Mesendoderm (in vitro differentiated cells): Measurements from ENCODE around the gene YIPF3.

Experiments
- DNase-seq: peaks from one replicate; pipeline ENCODE4 v3.0.0; 2013
- H2AK5ac ChIP-seq: 2 replicates; pipeline ENCODE4 v1.6.1; 2013; ENCODE audit warnings: low read length, inconsistent platforms
- H2BK120ac ChIP-seq: 2 replicates; pipeline ENCODE4 v1.6.1; 2013; ENCODE audit warnings: low read depth, mild to moderate bottlenecking, low read length, moderate library complexity, mixed read lengths
- H2BK15ac ChIP-seq: replicated peaks from 2 replicates; pipeline ENCODE4 v1.6.1; 2013; ENCODE audit warnings: low read depth, mild to moderate bottlenecking, moderate library complexity
- H2BK5ac ChIP-seq: 2 replicates; pipeline ENCODE4 v1.6.1; 2013; ENCODE audit warnings: low read length, inconsistent platforms
- H3K18ac ChIP-seq: 2 replicates; pipeline ENCODE4 v1.6.1; 2013; ENCODE audit warnings: mild to moderate bottlenecking, low read length, mixed read lengths
- H3K23ac ChIP-seq: one replicate; pipeline ENCODE4 v1.6.1; 2013; ENCODE audit warnings: low read length
- H3K27ac ChIP-seq: 2 replicates; pipeline ENCODE4 v1.5.1; 2013; ENCODE audit warnings: low read depth, mild to moderate bottlenecking, inconsistent platforms, low read length, moderate library complexity
- H3K27me3 ChIP-seq: 2 replicates; pipeline ENCODE4 v1.6.1; 2013; ENCODE audit warnings: low read length, control low read depth, mild to moderate bottlenecking, inconsistent platforms; ENCODE audit not compliant: insufficient read depth, poor library complexity
- H3K36me3 ChIP-seq: 2 replicates; pipeline ENCODE4 v1.6.1; 2013; ENCODE audit warnings: low read length, inconsistent platforms; ENCODE audit not compliant: control insufficient read depth, insufficient read depth
- H3K4ac ChIP-seq: one replicate; pipeline ENCODE4 v1.6.1; 2013; ENCODE audit warnings: low read depth, mild to moderate bottlenecking, low read length, moderate library complexity
- H3K4me1 ChIP-seq: 2 replicates; pipeline ENCODE4 v1.6.1; 2013; ENCODE audit warnings: low read depth, low read length, inconsistent platforms; ENCODE audit not compliant: control insufficient read depth
- H3K4me2 ChIP-seq: 2 replicates; pipeline ENCODE4 v1.6.1; 2013; ENCODE audit warnings: low read length
- H3K4me3 ChIP-seq: 2 replicates; pipeline ENCODE4 v1.5.1; 2013; ENCODE audit warnings: mild to moderate bottlenecking, low read length
- H3K56ac ChIP-seq: one replicate; pipeline ENCODE4 v1.6.1; 2013; ENCODE audit warnings: low read length
- H3K79me1 ChIP-seq: 2 replicates; pipeline ENCODE4 v1.6.1; 2013; ENCODE audit warnings: low read length, inconsistent platforms
- H3K79me2 ChIP-seq: 2 replicates; pipeline ENCODE4 v1.6.1; 2013; ENCODE audit warnings: mild to moderate bottlenecking, low read length; ENCODE audit not compliant: control insufficient read depth, insufficient read depth
- H3K9ac ChIP-seq: 2 replicates; pipeline ENCODE4 v1.6.1; 2013; ENCODE audit warnings: low read length, inconsistent platforms
- H4K5ac ChIP-seq: one replicate; pipeline ENCODE4 v1.6.1; 2013; ENCODE audit warnings: low read length
- H4K8ac ChIP-seq: one replicate; pipeline ENCODE4 v1.6.1; 2013; ENCODE audit warnings: low read depth, mild to moderate bottlenecking, control low read depth, low read length, moderate library complexity
- WGBS: extraction: QIAGEN DNeasy Blood & Tissue Kit; methylation state at CpG from one replicate; pipeline ENCODE4 v1.1.7; 2013; ENCODE audit warnings: low lambda C conversion rate, missing lambda C conversion rate; ENCODE audit not compliant: insufficient coverage; ENCODE audit errors: extremely low coverage; 5-methylcytosine and 5-hydroxymethylcytosine counted together

YIPF3 gene

DNA sequence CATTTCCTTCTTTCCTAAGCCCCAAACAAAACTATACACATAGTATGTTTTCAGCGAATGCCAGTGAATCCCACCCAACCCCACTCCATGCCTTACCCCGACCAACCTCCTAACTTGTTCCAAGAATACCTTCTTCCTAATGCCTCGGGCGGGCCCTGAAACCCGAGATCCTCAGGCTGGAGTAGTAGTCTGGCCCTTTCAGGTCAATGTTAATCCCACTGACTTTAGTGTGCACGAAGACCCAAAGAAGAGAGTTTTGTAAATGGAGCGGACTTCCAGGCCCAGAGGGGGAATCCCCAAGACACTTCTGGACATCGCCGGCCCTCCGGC is 394 bp downstream of the YIPF3 start:
- no peak for DNase-seq
- peak overlapping the region; percentile 67 for H4K8ac ChIP-seq
- H3K27ac ChIP-seq, result peak overlapping the region; percentile 18
- peaks cover 5% of the 10 kb centered on the region for H3K4me1 ChIP-seq
- no peak overlapping the region for H2BK120ac ChIP-seq
- H3K9ac ChIP-seq, result peak overlapping the region; percentile 95
- peak overlapping the region; percentile 21 for H3K18ac ChIP-seq
- H2BK5ac ChIP-seq, result no peak overlapping the region
- peak overlapping the region; percentile 8 for H3K4ac ChIP-seq
- H3K23ac ChIP-seq, result peak overlapping the region; percentile 48
- H3K4me2 ChIP-seq, result peak overlapping the region; percentile 82
- H3K36me3 ChIP-seq, result peaks cover 21% of the 10 kb centered on the region
- WGBS, result no CpG with 5 or more reads among the region's 10 CpGs
- H3K79me1 ChIP-seq, result peaks cover 17% of the 10 kb centered on the region
- peaks cover 34% of the 10 kb centered on the region for H3K79me2 ChIP-seq
- no peak overlapping the region for H2AK5ac ChIP-seq
- H2BK15ac ChIP-seq, result no peak overlapping the region
- peak overlapping the region; percentile 95 for H3K56ac ChIP-seq
- H3K4me3 ChIP-seq, result peak overlapping the region; percentile 95
- H4K5ac ChIP-seq, result no peak overlapping the region
- H3K27me3 ChIP-seq, result no peaks in the 10 kb centered on the region

DNA sequence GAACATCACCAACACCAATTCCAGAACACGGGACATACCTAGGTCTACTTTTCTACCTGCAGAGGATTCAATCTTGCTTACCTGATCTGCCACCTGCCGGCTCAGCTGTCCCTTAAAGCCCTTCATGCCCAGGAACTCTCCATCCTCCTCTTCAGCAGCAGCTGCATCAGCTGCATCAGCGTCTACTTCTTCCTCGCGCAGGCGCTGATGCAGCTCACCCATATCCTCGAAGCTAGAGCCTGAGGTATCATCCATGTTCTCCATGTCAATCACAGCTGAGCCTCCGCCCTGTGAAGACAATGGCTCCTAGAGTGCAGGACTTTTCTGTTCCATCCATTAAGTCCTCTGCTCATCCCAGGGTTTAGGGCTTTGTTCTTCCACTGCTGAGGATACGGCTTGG is 918 bp downstream of the YIPF3 start:
- peaks cover 19% of the 10 kb centered on the region for H3K36me3 ChIP-seq
- peak overlapping the region; percentile 95 for H3K56ac ChIP-seq
- no peak overlapping the region for H3K4ac ChIP-seq
- H3K79me2 ChIP-seq, result peaks cover 34% of the 10 kb centered on the region
- H3K27ac ChIP-seq, result no peak overlapping the region
- H3K4me2 ChIP-seq, result peak overlapping the region; percentile 82
- no peak overlapping the region for H3K23ac ChIP-seq
- H2AK5ac ChIP-seq, result no peak overlapping the region
- H3K27me3 ChIP-seq, result no peaks in the 10 kb centered on the region
- H3K79me1 ChIP-seq, result peaks cover 17% of the 10 kb centered on the region
- H4K8ac ChIP-seq, result no peak overlapping the region
- H2BK15ac ChIP-seq, result no peak overlapping the region
- H4K5ac ChIP-seq, result no peak overlapping the region
- no CpG with 5 or more reads among the region's 9 CpGs for WGBS
- H2BK120ac ChIP-seq, result no peak overlapping the region
- H2BK5ac ChIP-seq, result no peak overlapping the region
- H3K18ac ChIP-seq, result no peak overlapping the region
- H3K4me1 ChIP-seq, result peaks cover 5% of the 10 kb centered on the region
- peak overlapping the region; percentile 95 for H3K9ac ChIP-seq
- DNase-seq, result no peak
- peak overlapping the region; percentile 95 for H3K4me3 ChIP-seq

DNA sequence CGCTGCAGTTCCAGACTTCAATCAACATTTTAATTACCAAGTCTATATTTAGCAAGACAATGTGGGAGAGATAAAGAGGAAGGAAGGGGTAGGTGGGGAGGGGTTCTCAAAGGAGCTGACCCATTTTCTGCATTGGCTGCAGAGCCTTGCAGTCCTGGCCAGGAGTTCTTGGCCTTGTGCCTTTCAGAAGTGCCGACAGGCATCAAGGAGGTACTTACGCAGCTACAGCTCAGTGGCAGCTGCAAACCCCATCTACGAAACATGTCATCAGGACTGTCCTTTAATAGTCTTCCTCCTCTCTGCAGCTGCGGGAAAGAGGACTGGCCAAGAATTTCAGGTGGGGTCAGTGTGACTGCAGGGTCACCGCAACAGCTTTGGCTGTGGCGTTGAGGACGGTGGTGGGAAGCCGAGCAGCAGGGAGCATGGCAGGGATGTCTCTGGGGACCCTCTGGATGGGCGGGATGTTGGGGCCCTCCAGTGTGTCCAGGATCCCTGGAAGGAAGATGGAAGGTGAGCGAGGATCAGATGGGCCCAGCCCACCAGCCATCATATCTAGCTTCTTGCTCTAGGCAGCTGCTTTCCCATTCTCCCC is 4.8 kb downstream of the YIPF3 start:
- Histone ChIP-seq H3K27ac (no peak overlapping the region), H3K4ac (no peak overlapping the region), H3K79me2 (peaks cover 14% of the 10 kb centered on the region), H4K8ac (no peak overlapping the region), H3K4me1 (peaks cover 3% of the 10 kb centered on the region), H3K36me3 (peaks cover 13% of the 10 kb centered on the region), H3K23ac (no peak overlapping the region), H3K27me3 (peaks cover 8% of the 10 kb centered on the region), H4K5ac (no peak overlapping the region), H3K79me1 (peaks cover 11% of the 10 kb centered on the region), H3K18ac (no peak overlapping the region), H2BK5ac (no peak overlapping the region), H2BK15ac (no peak overlapping the region), H2BK120ac (no peak overlapping the region), H3K9ac (no peak overlapping the region), H3K56ac (no peak overlapping the region), H3K4me3 (no peak overlapping the region), H2AK5ac (no peak overlapping the region), H3K4me2 (no peak overlapping the region)
- DNase-seq, result no peak
- no CpG with 5 or more reads among the region's 11 CpGs for WGBS

DNA sequence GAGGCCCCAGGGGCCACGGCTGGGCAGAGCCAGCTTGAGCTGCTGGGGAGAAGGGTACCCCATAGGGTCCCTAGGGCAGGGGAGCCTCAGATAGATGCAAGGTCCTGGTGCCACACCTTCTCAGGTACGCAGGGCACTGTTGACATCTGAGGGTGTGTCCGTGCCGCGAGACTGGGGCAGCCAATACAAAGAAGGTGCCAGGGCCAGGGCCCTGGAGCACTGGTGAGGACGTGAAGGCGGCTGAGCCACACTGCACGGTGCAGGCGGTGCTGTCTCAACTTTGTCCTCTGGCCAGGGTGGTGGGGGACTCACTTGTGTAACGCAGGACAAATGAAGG is 5.9 kb downstream of the YIPF3 start:
- Histone ChIP-seq H3K18ac (no peak overlapping the region), H2BK5ac (no peak overlapping the region), H2BK15ac (no peak overlapping the region), H3K27ac (no peak overlapping the region), H3K4me1 (peaks cover 1% of the 10 kb centered on the region), H4K8ac (no peak overlapping the region), H3K27me3 (peaks cover 8% of the 10 kb centered on the region), H3K4me2 (no peak overlapping the region), H4K5ac (no peak overlapping the region), H3K9ac (no peak overlapping the region), H3K4ac (no peak overlapping the region), H3K56ac (no peak overlapping the region), H2AK5ac (no peak overlapping the region), H3K23ac (no peak overlapping the region), H3K79me1 (peaks cover 6% of the 10 kb centered on the region), H2BK120ac (no peak overlapping the region), H3K36me3 (peaks cover 13% of the 10 kb centered on the region), H3K4me3 (no peak overlapping the region), H3K79me2 (peaks cover 6% of the 10 kb centered on the region)
- no CpG with 5 or more reads among the region's 10 CpGs for WGBS
- DNase-seq, result no peak

DNA sequence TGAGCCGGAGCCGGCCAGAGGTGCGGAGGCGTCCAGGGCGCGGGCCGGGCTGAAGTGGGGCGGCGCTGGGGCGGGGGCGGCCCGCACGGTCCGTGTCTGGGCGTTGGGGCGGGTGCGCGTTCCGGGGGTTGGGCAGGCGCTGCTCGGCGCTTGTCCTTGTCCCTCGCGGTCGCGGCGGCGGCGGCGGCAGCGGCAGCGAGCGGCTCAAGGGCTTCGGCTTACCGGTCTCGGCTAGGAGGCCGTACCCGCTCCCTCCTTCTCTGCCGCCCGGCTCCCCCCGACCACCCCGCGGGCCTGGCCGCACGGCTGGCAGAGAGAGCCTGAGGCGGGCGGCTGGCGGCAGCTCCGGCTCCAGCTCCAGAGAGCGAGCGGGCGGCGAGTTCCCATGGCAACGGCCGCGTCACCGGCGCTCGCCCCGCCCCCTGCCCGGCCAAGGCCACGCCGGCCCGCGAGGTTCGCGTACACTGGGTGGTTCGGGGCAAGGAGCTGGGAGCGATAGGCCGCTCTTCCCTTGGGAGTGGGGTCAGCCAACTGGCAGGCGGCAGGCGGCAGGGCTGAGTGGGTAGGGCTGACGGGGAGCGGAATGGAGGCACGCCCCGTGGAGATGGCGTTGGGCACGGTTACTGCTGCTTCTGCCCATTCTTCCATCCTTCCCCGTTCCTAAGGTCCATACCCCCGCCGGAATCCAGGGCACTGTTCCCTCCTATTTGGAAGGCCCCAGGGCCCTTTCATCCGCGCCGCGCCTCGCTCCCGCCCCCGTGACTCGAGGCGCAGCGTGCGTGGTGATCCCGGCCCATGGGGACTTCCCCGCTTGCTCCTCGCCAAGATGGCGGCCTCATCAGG is 6.5 kb downstream of the YIPF3 start, which contains the start of gene LRRC73:
Gene LRRC73, minus strand, starts transcription at position 363 of the 843 bp plus-strand sequence. CDS start 561 bp downstream, outside the sequence.
- DNase-seq, result peak; percentile 85
- H3K9ac ChIP-seq, result peak within 1 kb of the TSS; percentile 70
- no peak within 1 kb of the TSS for H4K8ac ChIP-seq
- no peak within 1 kb of the TSS for H3K27ac ChIP-seq
- H3K79me1 ChIP-seq, result peaks cover under 1% of the 10 kb centered on the region
- H2AK5ac ChIP-seq, result no peak within 1 kb of the TSS
- H3K36me3 ChIP-seq, result peaks cover 13% of the 10 kb centered on the region
- H2BK5ac ChIP-seq, result no peak within 1 kb of the TSS
- no CpG with 5 or more reads among the region's 96 CpGs for WGBS
- H3K4ac ChIP-seq, result no peak within 1 kb of the TSS
- H3K56ac ChIP-seq, result peak within 1 kb of the TSS; percentile 93
- no peaks in the 10 kb centered on the region for H3K4me1 ChIP-seq
- H3K4me3 ChIP-seq, result peak within 1 kb of the TSS; percentile 37
- H4K5ac ChIP-seq, result no peak within 1 kb of the TSS
- H3K4me2 ChIP-seq, result peak within 1 kb of the TSS; percentile 95
- H3K79me2 ChIP-seq, result peaks cover under 1% of the 10 kb centered on the region
- no peak within 1 kb of the TSS for H2BK15ac ChIP-seq
- H3K23ac ChIP-seq, result no peak within 1 kb of the TSS
- no peak within 1 kb of the TSS for H2BK120ac ChIP-seq
- peaks cover 8% of the 10 kb centered on the region for H3K27me3 ChIP-seq
- no peak within 1 kb of the TSS for H3K18ac ChIP-seq
